HepG2 (cell line): ENCODE results near the gene MRPL51. TPM values are rescaled to one million over a fixed set of nuclear protein-coding genes. Genes with fewer than 3 reads are reported as not detected.

Experiments used
- ARNT ChIP-seq: fragments of 450-650 bp; IDR thresholded peaks from 2 replicates; pipeline ENCODE4 v1.6.1; 2017
- ERF ChIP-seq: IDR thresholded peaks from 2 replicates; pipeline ENCODE4 v1.6.1; 2018; ENCODE audit warnings: missing biosample characterization, missing genetic modification reagents
- FIP1L1 ChIP-seq: fragments of 200-400 bp; formaldehyde crosslinking; IDR thresholded peaks from 2 replicates; pipeline ENCODE4 v1.6.1; 2018; ENCODE audit warnings: low read depth, mild to moderate bottlenecking, low read length, moderate library complexity, borderline replicate concordance; ENCODE audit not compliant: insufficient read depth
- FOXC1 ChIP-seq: sonication (generic); formaldehyde crosslinking; IDR thresholded peaks from 2 replicates; pipeline ENCODE4 v1.8.0; 2022; ENCODE audit warnings: mild to moderate bottlenecking, missing genetic modification reagents, borderline replicate concordance
- FOXK1 ChIP-seq: sonication (generic); formaldehyde crosslinking; IDR thresholded peaks from 2 replicates; pipeline ENCODE4 v1.4.0; 2020; ENCODE audit warnings: low read depth, missing genetic modification reagents, borderline replicate concordance
- JUNB ChIP-seq: sonication (generic); formaldehyde crosslinking; IDR thresholded peaks from 2 replicates; pipeline ENCODE4 v1.8.0; 2022; ENCODE audit warnings: missing genetic modification reagents, mild to moderate bottlenecking, borderline replicate concordance
- KLF12 ChIP-seq: sonication (generic); formaldehyde crosslinking; IDR thresholded peaks from 2 replicates; pipeline ENCODE4 v1.4.0; 2020; ENCODE audit warnings: missing genetic modification reagents, borderline replicate concordance
- MAFF ChIP-seq: IDR thresholded peaks from 2 replicates; pipeline ENCODE4 v1.6.1; 2011; ENCODE audit warnings: low read depth, low read length, improper control_type of control experiment
- MBD4 ChIP-seq: IDR thresholded peaks from 2 replicates; pipeline ENCODE4 v1.6.1; 2012; ENCODE audit warnings: low read length, inconsistent platforms, borderline replicate concordance
- MED8 ChIP-seq: sonication (generic); formaldehyde crosslinking; IDR thresholded peaks from 2 replicates; pipeline ENCODE4 v1.8.1; 2023; ENCODE audit warnings: mild to moderate bottlenecking, missing genetic modification reagents; ENCODE audit not compliant: insufficient replicate concordance
- NR2F2 ChIP-seq: IDR thresholded peaks from 2 replicates; pipeline ENCODE4 v1.6.1; 2012; ENCODE audit warnings: low read depth, inconsistent platforms, borderline replicate concordance
- POLR2AphosphoS5 ChIP-seq: IDR thresholded peaks from 2 replicates; pipeline ENCODE4 v1.6.1; 2012; ENCODE audit warnings: low read depth, low read length
- RBM39 ChIP-seq: fragments of 200-400 bp; formaldehyde crosslinking; IDR thresholded peaks from one replicate; pipeline ENCODE4 v1.6.1; 2018; ENCODE audit warnings: antibody characterized with exemption, mild to moderate bottlenecking, low read depth, low read length; ENCODE audit not compliant: poor library complexity, severe bottlenecking
- SATB2 ChIP-seq: sonication (generic); formaldehyde crosslinking; IDR thresholded peaks from 2 replicates; pipeline ENCODE4 v1.5.0; 2020; ENCODE audit warnings: missing genetic modification reagents
- SIX1 ChIP-seq: sonication (generic); formaldehyde crosslinking; IDR thresholded peaks from 2 replicates; pipeline ENCODE4 v1.4.0; 2020; ENCODE audit warnings: missing genetic modification reagents, borderline replicate concordance
- SOX13 ChIP-seq, 3 experiments: fragments of 450-650 bp in 1 of 3; sonication (generic) in 1 of 3; formaldehyde crosslinking in 1 of 3; IDR thresholded peaks in 2 of 3; conservative IDR thresholded peaks in 1 of 3; 2 replicates each; pipeline versions ENCODE4 v1.5.0 to v1.6.1; 2016 to 2020; ENCODE audit warnings: antibody characterized with exemption in 1 of 3, mild to moderate bottlenecking in 1 of 3, missing compliant biosample characterization in 1 of 3, missing genetic modification reagents in 1 of 3, moderate library complexity in 1 of 3
- SRSF4 ChIP-seq: fragments of 200-400 bp; formaldehyde crosslinking; IDR thresholded peaks from one replicate; pipeline ENCODE4 v1.6.1; 2018; ENCODE audit warnings: mild to moderate bottlenecking, low read depth, low read length, moderate library complexity; ENCODE audit not compliant: poor library complexity, severe bottlenecking
- THYN1 ChIP-seq: sonication (generic); formaldehyde crosslinking; IDR thresholded peaks from 2 replicates; pipeline ENCODE4 v1.8.1; 2023; ENCODE audit warnings: low read depth, mild to moderate bottlenecking, moderate library complexity, missing genetic modification reagents, borderline replicate concordance
- TMF1 ChIP-seq: sonication (generic); formaldehyde crosslinking; IDR thresholded peaks from 2 replicates; pipeline ENCODE4 v1.8.1; 2022; ENCODE audit warnings: low read depth, missing genetic modification reagents
- ZFP1 ChIP-seq: IDR thresholded peaks from 2 replicates; pipeline ENCODE4 v1.6.1; 2016
- ZNF12 ChIP-seq: sonication (generic); formaldehyde crosslinking; IDR thresholded peaks from 2 replicates; pipeline ENCODE4 v1.5.0; 2020; ENCODE audit warnings: missing genetic modification reagents
- ZNF547 ChIP-seq: sonication (generic); formaldehyde crosslinking; IDR thresholded peaks from 2 replicates; pipeline ENCODE4 v1.5.1; 2020; ENCODE audit warnings: mild to moderate bottlenecking, missing genetic modification reagents
- ZNF703 ChIP-seq: sonication (generic); formaldehyde crosslinking; IDR thresholded peaks from 2 replicates; pipeline ENCODE4 v1.5.1; 2020; ENCODE audit warnings: missing genetic modification reagents, mild to moderate bottlenecking, moderate library complexity, borderline replicate concordance
- ZNF841 ChIP-seq: sonication (generic); formaldehyde crosslinking; IDR thresholded peaks from 2 replicates; pipeline ENCODE4 v1.8.1; 2023; ENCODE audit warnings: missing genetic modification reagents, borderline replicate concordance
- ZSCAN31 ChIP-seq: sonication (generic); formaldehyde crosslinking; IDR thresholded peaks from 2 replicates; pipeline ENCODE4 v1.5.0; 2020; ENCODE audit warnings: low read depth, mild to moderate bottlenecking, missing genetic modification reagents
- polyA plus RNA-seq, 8 experiments: library from polyadenylated mRNA; depleted of rRNA in 3 of 8; stranded (reverse) in 7 of 8; unstranded in 1 of 8; fragments of >200 nt; fragmentation: Illumina TruSeq in 4 of 8; extraction: Trizol in 4 of 8; gene quantifications; 2 replicates each; pipeline versions ENCODE4 v1.2.1 to v1.2.3, GENCODE V29; 2011 to 2016; ENCODE audit warnings: low read depth in 4 of 8, missing spikeins in 1 of 8, mixed read lengths in 1 of 8; ENCODE audit not compliant: insufficient read depth in 1 of 8
- total RNA-seq, 5 experiments: library from RNA; depleted of rRNA; stranded (reverse); fragments of >200 nt; fragmentation: Illumina TruSeq; extraction: Trizol; gene quantifications; 2 replicates each; pipeline ENCODE4 v1.2.3, GENCODE V29; 2016; ENCODE audit warnings: low read depth in 1 of 5
- TF ChIP-seq, protein P1 (sequence below): IDR thresholded peaks from 2 replicates; pipeline ENCODE4 v1.6.1; 2016; ENCODE audit warnings: missing biosample characterization, missing genetic modification reagents, low read depth
- TF ChIP-seq, protein P2 (sequence below): sonication (generic); formaldehyde crosslinking; IDR thresholded peaks from 2 replicates; pipeline ENCODE4 v1.5.0; 2020; ENCODE audit warnings: missing genetic modification reagents
- TF ChIP-seq, protein P3 (sequence below): sonication (generic); formaldehyde crosslinking; IDR thresholded peaks from 2 replicates; pipeline ENCODE4 v1.4.0; 2020; ENCODE audit warnings: mild to moderate bottlenecking, low read depth, missing genetic modification reagents

MRPL51 gene
- total and polyA plus RNA-seq, 2 of the 13 experiments (the other 11 are each of a cell fraction or from before 2014, with no cell fraction given): 64.8 to 278 TPM

DNA sequence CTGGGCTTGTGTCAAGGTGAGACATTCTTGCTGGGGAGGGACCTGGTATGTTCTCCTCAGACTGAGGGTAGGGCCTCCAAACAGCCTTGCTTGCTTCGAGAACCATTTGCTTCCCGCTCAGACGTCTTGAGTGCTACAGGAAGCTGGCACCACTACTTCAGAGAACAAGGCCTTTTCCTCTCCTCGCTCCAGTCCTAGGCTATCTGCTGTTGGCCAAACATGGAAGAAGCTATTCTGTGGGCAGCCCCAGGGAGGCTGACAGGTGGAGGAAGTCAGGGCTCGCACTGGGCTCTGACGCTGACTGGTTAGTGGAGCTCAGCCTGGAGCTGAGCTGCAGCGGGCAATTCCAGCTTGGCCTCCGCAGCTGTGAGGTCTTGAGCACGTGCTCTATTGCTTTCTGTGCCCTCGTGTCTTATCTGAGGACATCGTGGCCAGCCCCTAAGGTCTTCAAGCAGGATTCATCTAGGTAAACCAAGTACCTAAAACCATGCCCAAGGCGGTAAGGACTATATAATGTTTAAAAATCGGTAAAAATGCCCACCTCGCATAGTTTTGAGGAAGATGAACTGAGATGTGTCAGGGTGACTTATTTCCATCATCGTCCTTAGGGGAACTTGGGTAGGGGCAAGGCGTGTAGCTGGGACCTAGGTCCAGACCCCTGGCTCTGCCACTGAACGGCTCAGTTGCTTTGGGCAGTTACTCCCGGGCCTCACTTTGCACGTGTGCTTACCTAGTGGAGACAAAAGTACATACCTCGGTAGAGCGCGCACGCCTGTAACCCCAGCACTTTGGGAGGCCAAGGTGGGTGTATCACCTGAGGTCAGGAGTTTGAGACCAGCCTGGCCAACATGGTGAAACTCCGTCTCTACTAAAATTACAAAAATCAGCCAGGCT, 45.6 kb upstream of the MRPL51 start (continued):
- TF ChIP-seq JUNB (CRISPR knock-in tag): no peak
- no peak for TF ChIP-seq TMF1 (CRISPR knock-in tag)
- TF ChIP-seq FOXK1: no peak
- no peak for TF ChIP-seq SRSF4
- 0 out of 2 replicates have a peak, but pooled peaks have one; percentile 23 for TF ChIP-seq FIP1L1
- TF ChIP-seq MED8 (CRISPR knock-in tag): no peak
- no peak for TF ChIP-seq FOXC1 (CRISPR knock-in tag)
- TF ChIP-seq ARNT: no peak
- no peak for TF ChIP-seq ZNF547 (CRISPR knock-in tag)
- TF ChIP-seq, protein P1, sequence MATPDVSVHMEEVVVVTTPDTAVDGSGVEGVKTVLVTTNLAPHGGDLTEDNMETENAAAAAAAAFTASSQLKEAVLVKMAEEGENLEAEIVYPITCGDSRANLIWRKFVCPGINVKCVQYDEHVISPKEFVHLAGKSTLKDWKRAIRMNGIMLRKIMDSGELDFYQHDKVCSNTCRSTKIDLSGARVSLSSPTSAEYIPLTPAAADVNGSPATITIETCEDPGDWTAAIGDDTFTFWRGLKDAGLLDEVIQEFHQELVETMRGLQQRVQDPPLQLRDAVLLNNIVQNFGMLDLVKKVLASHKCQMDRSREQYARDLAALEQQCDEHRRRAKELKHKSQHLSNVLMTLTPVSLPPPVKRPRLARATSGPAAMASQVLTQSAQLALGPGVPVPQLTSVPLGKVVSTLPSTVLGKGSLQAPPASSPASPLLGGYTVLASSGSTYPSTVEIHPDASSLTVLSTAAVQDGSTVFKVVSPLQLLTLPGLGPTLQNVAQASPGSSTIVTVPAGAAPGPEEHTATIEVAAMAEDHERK (CRISPR knock-in tag): no peak
- no peak for TF ChIP-seq ZFP1 (CRISPR knock-in tag)
- no peak for TF ChIP-seq NR2F2
- TF ChIP-seq ZNF12: no peak
- peak; percentile 82 for TF ChIP-seq POLR2AphosphoS5
- TF ChIP-seq ZNF703 (CRISPR knock-in tag): no peak
- peak; percentile 58; the same call in 1 of the 2 replicates for TF ChIP-seq MBD4
- TF ChIP-seq RBM39: no peak
- no peak for TF ChIP-seq ZSCAN31 (CRISPR knock-in tag)
- TF ChIP-seq KLF12 (CRISPR knock-in tag): no peak
- peak; percentile 49; the same call in 1 of the 2 replicates for TF ChIP-seq ERF (CRISPR knock-in tag)
- no peak for TF ChIP-seq SATB2 (CRISPR knock-in tag)
- TF ChIP-seq THYN1 (CRISPR knock-in tag): no peak
- TF ChIP-seq, protein P2, sequence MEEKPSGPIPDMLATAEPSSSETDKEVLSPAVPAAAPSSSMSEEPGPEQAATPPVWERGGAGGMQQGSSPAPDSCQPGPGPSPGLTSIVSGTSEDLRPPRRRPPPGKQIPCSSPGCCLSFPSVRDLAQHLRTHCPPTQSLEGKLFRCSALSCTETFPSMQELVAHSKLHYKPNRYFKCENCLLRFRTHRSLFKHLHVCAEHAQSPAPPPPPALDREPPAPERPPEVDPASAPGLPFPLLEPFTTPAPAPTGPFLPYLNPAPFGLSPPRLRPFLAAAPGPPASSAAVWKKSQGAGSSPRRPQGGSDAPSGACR (CRISPR knock-in tag): no peak
- no peak for TF ChIP-seq MAFF
- TF ChIP-seq SIX1: no peak
- TF ChIP-seq SOX13 (IDR thresholded peaks at IDR 0.05): 0 out of 2 replicates have a peak, but pooled peaks have one; percentile 7
- no peak for TF ChIP-seq SOX13 (CRISPR knock-in tag; conservative IDR thresholded peaks at IDR 0.05 in 1 of 2, IDR thresholded peaks at IDR 0.05 in 1 of 2)
- TF ChIP-seq, protein P3, sequence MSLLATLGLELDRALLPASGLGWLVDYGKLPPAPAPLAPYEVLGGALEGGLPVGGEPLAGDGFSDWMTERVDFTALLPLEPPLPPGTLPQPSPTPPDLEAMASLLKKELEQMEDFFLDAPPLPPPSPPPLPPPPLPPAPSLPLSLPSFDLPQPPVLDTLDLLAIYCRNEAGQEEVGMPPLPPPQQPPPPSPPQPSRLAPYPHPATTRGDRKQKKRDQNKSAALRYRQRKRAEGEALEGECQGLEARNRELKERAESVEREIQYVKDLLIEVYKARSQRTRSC (CRISPR knock-in tag): no peak
- no peak for TF ChIP-seq ZNF841 (CRISPR knock-in tag)
